Stimulated activated CD8-positive, alpha-beta memory T cell treated with anti-CD3 and anti-CD28 coated beads, Interleukin-4, amount 100 ng/mL, for 24 hours (primary cell): Measurements from ENCODE around the gene BLOC1S2.
"Not testable (repeated sequence)": the region's sequence is repeated elsewhere in the genome, so short reads cannot be mapped to it uniquely, and the experiment has no call there.

ENCODE experiments used
- DNase-seq: peaks from one replicate; pipeline ENCODE4 v3.0.0-alpha.2; 2020; ENCODE audit warnings: low read depth

The BLOC1S2 gene

DNA sequence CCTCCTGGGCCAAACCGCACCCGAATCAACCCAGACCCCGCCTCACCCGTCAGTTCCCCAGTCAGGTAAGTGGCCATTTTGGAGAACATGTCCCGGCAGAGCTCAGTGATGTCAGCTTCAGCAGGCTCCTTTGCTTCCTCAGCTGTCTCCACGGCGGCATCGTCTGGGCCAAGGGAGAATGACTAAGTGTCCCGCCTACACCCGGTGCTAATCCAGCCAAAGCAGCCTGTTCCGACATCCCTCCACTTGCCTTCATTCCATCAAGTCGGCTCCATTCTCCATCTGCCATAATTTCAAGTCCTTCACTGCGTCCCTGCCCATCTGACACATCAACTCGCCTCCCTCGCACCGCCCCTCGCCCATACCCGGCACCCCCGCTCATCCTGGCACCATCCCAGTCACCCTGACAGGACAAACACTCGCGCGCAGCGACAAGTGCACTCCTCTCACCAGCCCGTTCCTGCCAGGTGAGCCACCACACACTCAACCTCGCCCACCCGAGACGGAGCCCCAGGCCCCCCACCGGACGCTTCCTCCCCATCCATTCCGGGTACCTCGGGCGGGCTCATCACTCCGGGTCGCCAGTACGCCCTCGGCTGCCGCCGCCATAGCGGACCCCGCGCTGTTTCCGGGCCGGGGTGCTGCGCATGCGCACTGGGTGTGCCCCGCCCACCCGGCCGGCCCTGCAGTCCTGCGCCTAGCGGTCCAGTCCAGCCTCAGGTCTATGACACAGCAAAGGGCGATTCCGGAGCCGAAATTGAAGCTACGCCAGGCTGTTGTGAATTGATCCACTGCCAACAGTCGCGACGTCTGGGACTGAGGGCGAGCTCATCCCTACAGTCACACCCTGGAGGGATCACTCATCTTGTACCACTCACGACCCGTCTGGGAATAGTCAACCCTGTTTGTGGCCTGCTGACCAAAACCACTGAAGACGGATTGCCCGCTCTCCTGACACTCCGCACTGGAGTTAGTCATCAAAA, at the start of gene BLOC1S2:
TSS of gene BLOC1S2 (minus strand) at position 630 of the 983 bp plus-strand sequence. CDS start at position 609, 21 bp downstream.
- DNase-seq: peak; percentile 84

DNA sequence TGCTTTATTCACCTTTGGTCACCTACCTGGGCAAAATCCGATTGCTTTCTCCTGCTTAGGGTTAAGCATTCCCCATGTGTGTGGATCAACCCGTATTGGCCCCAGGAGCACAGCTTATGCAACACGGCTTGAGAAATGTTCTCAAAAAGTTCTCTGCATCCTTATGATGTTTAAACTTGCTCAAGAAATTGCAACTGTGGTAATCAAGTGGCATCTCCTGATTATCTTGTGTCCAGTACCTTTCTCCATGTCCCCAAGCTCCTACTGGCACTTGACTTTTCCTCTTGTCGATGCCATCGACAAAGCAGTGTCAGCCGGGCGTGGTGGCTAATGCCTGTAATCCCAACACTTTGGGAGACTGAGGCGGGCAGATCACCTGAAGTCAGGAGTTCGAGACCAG, 48.3 kb upstream of the BLOC1S2 start:
- no peak for DNase-seq

GRCh38 chr10:100333661-100334440, 47.4 kb upstream of the BLOC1S2 start:
- no peak for DNase-seq

GRCh38 chr10:100333106-100333505, 46.6 kb upstream of the BLOC1S2 start:
- no peak for DNase-seq

GRCh38 chr10:100330079-100330478, 43.6 kb upstream of the BLOC1S2 start, which contains the start of gene PKD2L1:
Gene PKD2L1 (minus strand): TSS chr10:100330228. CDS start chr10:100330103, 125 bp downstream.
- no peak for DNase-seq

- no peak for DNase-seq
Observed at GRCh38 chr10:100328198-100328597, 41.7 kb upstream of the BLOC1S2 start.

GRCh38 chr10:100327718-100328009, 41.2 kb upstream of the BLOC1S2 start:
- DNase-seq: no peak

DNA sequence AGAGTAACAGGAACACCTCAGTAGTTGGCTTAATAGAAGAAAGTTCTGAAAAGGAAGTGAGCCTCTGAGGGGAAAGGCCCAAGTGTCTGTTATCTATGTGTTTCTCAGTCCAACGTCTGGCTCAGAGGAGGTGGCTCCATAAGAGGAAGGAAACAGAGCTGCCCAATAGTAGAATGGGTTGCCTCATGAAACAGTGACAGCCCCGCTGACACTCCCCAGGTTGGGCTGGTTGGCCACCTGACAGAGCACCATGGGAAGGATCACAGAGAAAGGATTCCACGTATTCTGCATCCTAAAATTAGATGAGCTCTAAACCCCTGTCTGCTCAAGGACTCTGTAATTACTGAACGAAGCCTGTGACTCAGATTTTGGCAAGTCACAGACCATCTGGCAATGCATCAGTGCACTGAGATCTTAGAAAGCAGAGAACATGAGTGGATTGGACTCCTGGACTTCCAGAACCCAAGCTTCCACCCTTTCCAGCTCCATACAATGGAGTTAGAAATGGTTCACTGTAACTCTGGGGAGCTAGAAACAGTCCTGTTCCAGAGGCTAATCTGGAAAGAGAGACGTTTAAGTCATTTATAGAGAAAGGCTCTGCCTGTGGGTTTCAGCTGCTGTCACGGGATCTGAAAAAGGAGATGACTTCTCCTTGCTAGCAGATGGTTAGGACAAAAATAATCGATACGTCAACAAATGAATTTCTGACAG, 40.7 kb upstream of the BLOC1S2 start:
- no peak for DNase-seq

- no peak for DNase-seq
Observed at GRCh38 chr10:100325158-100325557, 38.7 kb upstream of the BLOC1S2 start.

DNA sequence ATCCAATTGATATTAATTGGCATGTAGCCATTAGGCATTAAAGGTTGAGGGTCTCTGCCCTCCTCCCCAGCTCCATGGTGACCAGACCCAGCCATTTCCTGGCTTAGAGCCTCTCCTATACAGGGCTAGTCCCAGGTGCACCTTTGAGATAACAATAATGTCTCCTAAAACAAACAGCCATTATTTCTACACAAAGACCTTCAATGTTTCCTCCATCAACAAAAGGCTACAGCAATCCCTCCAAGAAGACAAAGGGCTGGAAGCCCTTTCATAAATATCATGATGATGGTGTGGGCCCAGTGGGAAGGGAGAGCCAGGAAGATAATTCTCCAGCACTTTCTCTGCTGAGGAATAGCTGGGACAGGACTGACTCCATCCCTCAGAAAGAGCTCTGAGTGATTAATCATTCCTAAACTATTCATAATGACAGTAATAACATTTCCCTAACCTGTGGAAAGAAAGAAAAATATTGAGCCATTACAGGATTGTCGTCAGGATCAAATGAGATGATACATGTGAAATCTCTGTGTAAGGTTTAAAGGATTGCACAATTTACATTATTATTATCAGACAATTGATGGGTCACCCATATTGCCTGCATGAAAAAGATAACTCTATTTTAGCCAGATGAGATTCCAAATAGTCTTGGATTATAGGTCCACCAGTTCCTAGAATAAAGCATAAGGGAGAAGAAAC, 33.4 kb upstream of the BLOC1S2 start:
- no peak for DNase-seq

- no peak for DNase-seq
Observed at GRCh38 chr10:100318207-100318606, 31.7 kb upstream of the BLOC1S2 start.

- DNase-seq: no peak
Observed at GRCh38 chr10:100315615-100316014, 29.1 kb upstream of the BLOC1S2 start.

- no peak for DNase-seq
Observed at GRCh38 chr10:100311298-100311697, 24.8 kb upstream of the BLOC1S2 start.

- no peak for DNase-seq
Observed at GRCh38 chr10:100307684-100308083, 21.2 kb upstream of the BLOC1S2 start.

DNA sequence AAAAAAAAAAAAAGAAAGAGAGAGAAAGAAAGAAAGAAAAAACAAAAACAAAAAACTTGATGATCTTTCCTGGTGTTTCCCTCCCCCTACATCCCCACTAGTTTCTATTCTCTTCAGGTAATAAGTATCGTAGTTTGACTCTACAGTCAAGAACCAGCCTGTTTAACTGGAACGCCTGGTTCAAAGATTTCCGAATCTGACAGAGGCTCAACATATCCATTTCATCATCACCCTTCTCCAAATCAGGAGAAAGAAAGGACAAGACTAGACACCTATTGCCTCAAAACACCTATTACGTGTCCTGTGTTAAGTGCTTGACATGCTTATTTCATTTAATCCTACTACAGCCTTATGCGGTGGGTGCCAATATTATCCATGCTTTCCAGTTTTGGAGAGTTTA, 20.4 kb upstream of the BLOC1S2 start:
- no peak for DNase-seq

GRCh38 chr10:100304414-100304813, 17.9 kb upstream of the BLOC1S2 start:
- DNase-seq: no peak

DNA sequence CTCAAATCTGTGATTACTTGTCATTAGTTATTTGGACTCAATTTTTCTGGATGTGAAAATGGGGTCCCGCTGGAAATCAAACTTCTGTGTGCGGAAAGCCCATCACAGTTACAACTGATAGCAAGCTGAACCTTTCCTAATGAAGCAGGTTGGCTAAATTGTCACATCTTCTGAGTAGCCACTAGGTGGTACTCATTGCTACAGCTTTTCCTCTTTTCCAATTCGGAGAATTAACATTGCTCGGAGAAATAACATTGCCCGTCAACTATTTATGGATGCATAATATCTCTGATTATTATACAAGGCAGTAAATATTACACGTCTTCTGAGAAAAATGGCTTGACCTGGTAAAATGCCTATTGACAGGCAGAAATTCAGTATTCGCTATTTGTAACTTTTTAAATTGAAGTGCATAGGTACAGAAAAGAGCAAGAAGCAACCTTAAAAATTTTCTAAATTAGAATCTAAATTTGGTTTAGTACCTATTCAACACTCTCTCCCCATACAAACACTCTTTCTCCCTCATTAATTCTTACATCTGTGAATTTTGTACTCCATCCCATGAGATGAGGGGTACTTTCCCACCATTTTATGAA, 17.3 kb upstream of the BLOC1S2 start:
- DNase-seq: no peak

- not testable (repeated sequence) for DNase-seq
Observed at GRCh38 chr10:100301123-100301522, 14.6 kb upstream of the BLOC1S2 start.

DNA sequence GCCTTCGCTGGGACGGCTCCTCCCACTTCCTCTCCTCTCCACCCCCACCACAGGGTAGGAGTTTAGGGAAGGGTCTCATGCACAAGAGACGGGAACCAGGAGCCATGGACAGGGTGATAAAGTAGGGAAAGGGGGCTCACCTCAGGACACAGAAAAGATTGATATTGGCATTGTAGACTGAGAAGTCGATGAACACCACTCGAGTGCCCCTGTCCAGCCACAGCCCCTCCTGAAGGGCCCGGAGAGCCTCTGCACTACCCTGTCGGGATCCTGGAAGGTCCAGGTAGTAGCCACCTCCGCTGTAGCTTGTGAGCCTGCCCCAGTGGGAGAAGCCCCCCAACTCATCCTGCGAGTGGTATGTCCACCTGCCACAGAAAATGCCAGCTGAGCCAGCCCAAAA, 10.8 kb upstream of the BLOC1S2 start:
- no peak for DNase-seq

DNA sequence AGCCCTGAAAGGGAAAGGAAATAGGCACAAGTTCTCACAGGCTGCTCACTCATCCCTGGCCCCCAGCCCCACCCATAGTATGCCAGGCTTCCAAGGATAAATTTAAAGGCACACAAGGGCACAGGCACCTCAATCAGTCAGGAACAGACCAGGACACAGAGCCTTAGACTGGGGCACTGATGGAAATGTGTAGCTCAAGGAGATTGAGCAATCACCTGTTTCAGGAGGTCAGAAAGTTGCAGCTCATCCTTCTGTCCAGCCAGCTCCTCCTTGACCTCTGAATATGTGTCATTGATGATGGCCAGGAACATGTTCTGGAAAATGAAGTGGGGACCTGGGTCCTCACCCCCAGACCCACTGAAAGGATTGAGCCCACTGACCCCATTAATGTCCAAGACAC, 6.6 kb upstream of the BLOC1S2 start:
- DNase-seq: no peak

DNA sequence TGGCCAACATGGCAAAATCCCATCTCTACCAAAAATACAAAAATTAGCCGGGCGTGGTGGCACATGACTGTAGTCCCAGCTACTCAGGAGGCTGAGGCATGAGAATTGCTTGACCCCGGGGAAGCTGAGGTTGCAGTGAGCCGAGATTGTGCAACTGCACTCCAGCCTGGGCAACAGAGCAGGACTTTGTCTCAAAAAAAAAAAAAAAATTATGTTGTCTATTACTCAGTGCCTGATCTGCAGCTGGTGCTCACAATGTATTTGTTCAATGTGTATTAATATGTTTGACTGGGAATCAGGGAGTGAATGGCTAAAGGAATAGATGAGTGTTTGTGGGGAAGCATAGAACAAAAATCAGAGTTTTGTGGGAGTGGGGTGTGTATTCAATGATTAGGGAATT, 5.8 kb upstream of the BLOC1S2 start:
- DNase-seq: not testable (repeated sequence)
